ENCODE measurements around the gene RAPGEF3.

DNA sequence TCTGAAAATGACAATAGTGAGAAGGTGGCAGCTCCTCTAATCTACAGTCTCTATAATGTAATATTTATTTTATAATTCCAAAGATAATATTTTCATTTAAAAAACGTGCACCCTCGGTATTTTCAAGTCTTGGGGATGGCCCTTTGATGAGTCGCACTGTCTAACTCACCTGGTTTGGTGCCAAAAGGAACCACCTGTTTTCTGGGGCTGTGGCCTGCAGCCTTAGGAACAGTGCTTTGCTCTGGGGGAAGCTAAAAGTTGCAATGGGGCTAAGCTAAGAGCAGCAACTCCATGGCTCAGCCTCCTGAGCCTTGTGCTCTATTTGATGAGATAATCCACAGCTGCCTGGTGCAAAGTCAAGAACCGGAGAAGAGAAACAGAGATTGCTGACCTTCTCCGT is 27.0 kb downstream of the RAPGEF3 start:
- TF ChIP-seq, protein P1, sequence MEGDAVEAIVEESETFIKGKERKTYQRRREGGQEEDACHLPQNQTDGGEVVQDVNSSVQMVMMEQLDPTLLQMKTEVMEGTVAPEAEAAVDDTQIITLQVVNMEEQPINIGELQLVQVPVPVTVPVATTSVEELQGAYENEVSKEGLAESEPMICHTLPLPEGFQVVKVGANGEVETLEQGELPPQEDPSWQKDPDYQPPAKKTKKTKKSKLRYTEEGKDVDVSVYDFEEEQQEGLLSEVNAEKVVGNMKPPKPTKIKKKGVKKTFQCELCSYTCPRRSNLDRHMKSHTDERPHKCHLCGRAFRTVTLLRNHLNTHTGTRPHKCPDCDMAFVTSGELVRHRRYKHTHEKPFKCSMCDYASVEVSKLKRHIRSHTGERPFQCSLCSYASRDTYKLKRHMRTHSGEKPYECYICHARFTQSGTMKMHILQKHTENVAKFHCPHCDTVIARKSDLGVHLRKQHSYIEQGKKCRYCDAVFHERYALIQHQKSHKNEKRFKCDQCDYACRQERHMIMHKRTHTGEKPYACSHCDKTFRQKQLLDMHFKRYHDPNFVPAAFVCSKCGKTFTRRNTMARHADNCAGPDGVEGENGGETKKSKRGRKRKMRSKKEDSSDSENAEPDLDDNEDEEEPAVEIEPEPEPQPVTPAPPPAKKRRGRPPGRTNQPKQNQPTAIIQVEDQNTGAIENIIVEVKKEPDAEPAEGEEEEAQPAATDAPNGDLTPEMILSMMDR (conservative IDR thresholded peaks at IDR 0.05; ENCODE audit: low read length): no peak
- no peak for TF ChIP-seq EZH2phosphoT487 (IDR thresholded peaks at IDR 0.05; ENCODE audit: borderline replicate concordance)
